ENCODE measurements around the gene ENTR1. TPM values are rescaled to one million over a fixed set of nuclear protein-coding genes. Genes with fewer than 3 reads are reported as not detected.

The ENTR1 gene
- total RNA-seq, 1 donor from 2014 or later: 34.9 TPM

DNA sequence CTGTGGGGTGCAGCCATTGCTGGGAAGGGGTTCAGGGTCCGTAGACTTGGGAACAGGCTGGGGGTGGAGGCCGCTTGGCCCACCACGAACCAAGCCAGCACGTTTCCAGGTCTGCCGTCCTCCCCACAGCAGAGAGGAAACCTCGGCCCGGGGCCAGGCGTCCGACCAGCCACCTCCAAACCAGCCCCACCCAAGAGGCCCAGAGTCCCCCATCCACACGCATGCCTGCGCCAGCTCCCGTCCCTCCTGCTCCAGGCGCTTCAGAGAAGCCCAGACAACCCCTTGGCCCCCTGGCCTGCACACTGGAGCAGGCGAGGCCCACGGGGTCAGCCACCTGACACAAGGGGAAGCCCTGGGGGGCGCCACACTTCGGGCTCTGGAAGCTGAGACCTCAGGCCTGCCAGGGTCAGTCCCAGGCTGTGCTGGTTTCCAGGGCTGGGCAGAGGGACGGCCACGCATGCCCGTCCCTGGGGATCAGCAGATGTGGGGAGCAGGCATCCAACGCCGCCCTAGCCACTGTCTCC, 53.1 kb downstream of the ENTR1 start:
- H2AFZ ChIP-seq (replicated peaks): no peak overlapping the region
- H3K36me3 ChIP-seq: no peaks in the 10 kb centered on the region
- no peak overlapping the region for H3K4me2 ChIP-seq
- H3K36me3 Mint-ChIP-seq: no peaks in the 10 kb centered on the region
- H4K20me1 ChIP-seq (ENCODE audit: low read depth): no peaks in the 10 kb centered on the region
- H3K4me3 Mint-ChIP-seq: no peak overlapping the region
- no peaks in the 10 kb centered on the region for H3K4me1 Mint-ChIP-seq
- H3K27me3 ChIP-seq: no peaks in the 10 kb centered on the region
- DNase-seq (ENCODE audit: low spot score): no peak
- H3K9ac ChIP-seq: no peak overlapping the region
- H3K27ac Mint-ChIP-seq: no peak overlapping the region
- no peak overlapping the region for H3K27ac ChIP-seq
- H3K27me3 Mint-ChIP-seq (ENCODE audit: insufficient read depth, low read depth): peaks cover 6% of the 10 kb centered on the region
- no peak overlapping the region for H3K4me3 ChIP-seq
- TF ChIP-seq, protein P1, sequence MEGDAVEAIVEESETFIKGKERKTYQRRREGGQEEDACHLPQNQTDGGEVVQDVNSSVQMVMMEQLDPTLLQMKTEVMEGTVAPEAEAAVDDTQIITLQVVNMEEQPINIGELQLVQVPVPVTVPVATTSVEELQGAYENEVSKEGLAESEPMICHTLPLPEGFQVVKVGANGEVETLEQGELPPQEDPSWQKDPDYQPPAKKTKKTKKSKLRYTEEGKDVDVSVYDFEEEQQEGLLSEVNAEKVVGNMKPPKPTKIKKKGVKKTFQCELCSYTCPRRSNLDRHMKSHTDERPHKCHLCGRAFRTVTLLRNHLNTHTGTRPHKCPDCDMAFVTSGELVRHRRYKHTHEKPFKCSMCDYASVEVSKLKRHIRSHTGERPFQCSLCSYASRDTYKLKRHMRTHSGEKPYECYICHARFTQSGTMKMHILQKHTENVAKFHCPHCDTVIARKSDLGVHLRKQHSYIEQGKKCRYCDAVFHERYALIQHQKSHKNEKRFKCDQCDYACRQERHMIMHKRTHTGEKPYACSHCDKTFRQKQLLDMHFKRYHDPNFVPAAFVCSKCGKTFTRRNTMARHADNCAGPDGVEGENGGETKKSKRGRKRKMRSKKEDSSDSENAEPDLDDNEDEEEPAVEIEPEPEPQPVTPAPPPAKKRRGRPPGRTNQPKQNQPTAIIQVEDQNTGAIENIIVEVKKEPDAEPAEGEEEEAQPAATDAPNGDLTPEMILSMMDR (IDR thresholded peaks at IDR 0.05): no peak
- no peak for TF ChIP-seq EZH2phosphoT487 (IDR thresholded peaks at IDR 0.05)
- TF ChIP-seq EZH2 (IDR thresholded peaks at IDR 0.05): no peak
- H3K9me3 Mint-ChIP-seq: no peaks in the 10 kb centered on the region
- H3K79me2 ChIP-seq (ENCODE audit: low read depth): no peaks in the 10 kb centered on the region
- no peaks in the 10 kb centered on the region for H3K4me1 ChIP-seq
- H3F3A ChIP-seq (ENCODE audit: low read depth): no peaks in the 10 kb centered on the region
- H3K9me3 ChIP-seq (ENCODE audit: low read depth): no peaks in the 10 kb centered on the region

- no peak overlapping the region for H3K27ac Mint-ChIP-seq
- H3K27ac ChIP-seq: no peak overlapping the region
- no peak for DNase-seq (ENCODE audit: low spot score)
- no peaks in the 10 kb centered on the region for H3K9me3 Mint-ChIP-seq
- H3K9me3 ChIP-seq (ENCODE audit: low read depth): no peaks in the 10 kb centered on the region
- H3K4me3 Mint-ChIP-seq: no peak overlapping the region
- H4K20me1 ChIP-seq (ENCODE audit: low read depth): no peaks in the 10 kb centered on the region
- H3F3A ChIP-seq (ENCODE audit: low read depth): no peaks in the 10 kb centered on the region
- no peak overlapping the region for H3K9ac ChIP-seq
- H3K27me3 Mint-ChIP-seq (ENCODE audit: insufficient read depth, low read depth): peaks cover 6% of the 10 kb centered on the region
- no peak overlapping the region for H3K4me3 ChIP-seq
- H3K79me2 ChIP-seq (ENCODE audit: low read depth): no peaks in the 10 kb centered on the region
- H3K4me2 ChIP-seq: no peak overlapping the region
- no peak overlapping the region for H2AFZ ChIP-seq (replicated peaks)
- H3K36me3 ChIP-seq: no peaks in the 10 kb centered on the region
- H3K27me3 ChIP-seq: no peaks in the 10 kb centered on the region
- H3K36me3 Mint-ChIP-seq: no peaks in the 10 kb centered on the region
- TF ChIP-seq, protein P1 (IDR thresholded peaks at IDR 0.05): no peak
- no peak for TF ChIP-seq EZH2 (IDR thresholded peaks at IDR 0.05)
- TF ChIP-seq EZH2phosphoT487 (IDR thresholded peaks at IDR 0.05): no peak
- no peaks in the 10 kb centered on the region for H3K4me1 ChIP-seq
- H3K4me1 Mint-ChIP-seq: no peaks in the 10 kb centered on the region
Measured at GRCh38 chr9:136355616-136356557, 54.5 kb downstream of the ENTR1 start.

DNA sequence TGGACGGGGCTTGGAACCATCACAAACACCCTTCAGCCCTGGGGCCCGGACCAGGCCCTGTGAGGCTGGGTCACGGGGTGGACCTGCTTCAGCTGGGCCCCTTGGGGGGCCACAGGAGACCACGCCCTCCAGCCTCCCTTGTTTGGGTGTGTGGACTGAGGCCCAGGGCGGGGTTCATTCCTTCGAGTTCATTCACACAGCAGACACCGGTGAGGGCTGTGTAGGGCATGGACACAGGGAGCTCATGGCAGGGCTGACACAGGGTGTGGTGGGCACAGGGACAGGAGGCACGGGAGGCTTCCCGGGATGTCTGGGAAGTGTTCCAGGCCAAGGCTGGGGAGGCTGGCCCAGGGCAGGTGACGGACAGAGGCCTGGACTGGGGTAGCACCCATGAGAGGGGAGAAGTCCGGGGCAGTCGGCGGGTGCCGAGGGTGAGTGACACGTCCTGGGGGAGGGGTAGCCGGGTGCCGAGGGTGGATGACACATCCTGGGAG, 55.8 kb downstream of the ENTR1 start:
- no peaks in the 10 kb centered on the region for H3K9me3 Mint-ChIP-seq
- no peak for DNase-seq (ENCODE audit: low spot score)

More for the DNA sequence above, 55.8 kb downstream of the ENTR1 start:
- Mint-ChIP-seq H3K4me3 (no peak overlapping the region), H3K4me1 (no peaks in the 10 kb centered on the region), H3K36me3 (no peaks in the 10 kb centered on the region), H3K27me3 (ENCODE audit: insufficient read depth, low read depth) (peaks cover 2% of the 10 kb centered on the region), H3K27ac (no peak overlapping the region)
- TF ChIP-seq EZH2 (IDR thresholded peaks at IDR 0.05) (no peak), EZH2phosphoT487 (IDR thresholded peaks at IDR 0.05) (no peak)
- TF ChIP-seq, protein P1 (IDR thresholded peaks at IDR 0.05): no peak
- H3K4me2 ChIP-seq: no peak overlapping the region
- no peaks in the 10 kb centered on the region for H3K36me3 ChIP-seq
- no peaks in the 10 kb centered on the region for H3K9me3 ChIP-seq (ENCODE audit: low read depth)
- H2AFZ ChIP-seq (replicated peaks): no peak overlapping the region
- H4K20me1 ChIP-seq (ENCODE audit: low read depth): no peaks in the 10 kb centered on the region
- H3K79me2 ChIP-seq (ENCODE audit: low read depth): no peaks in the 10 kb centered on the region
- H3K27ac ChIP-seq: no peak overlapping the region
- no peaks in the 10 kb centered on the region for H3F3A ChIP-seq (ENCODE audit: low read depth)
- H3K4me3 ChIP-seq: no peak overlapping the region
- no peak overlapping the region for H3K9ac ChIP-seq
- H3K27me3 ChIP-seq: no peaks in the 10 kb centered on the region
- H3K4me1 ChIP-seq: no peaks in the 10 kb centered on the region
